Immature natural killer cell (primary cell): Measurements from ENCODE around the gene CDK5RAP2. TPM values are rescaled to one million over a fixed set of nuclear protein-coding genes. Genes with fewer than 3 reads are reported as not detected.
A peak's percentile ranks its signal among the peaks of the same experiment; 100 is the strongest.
"Not testable (repeated sequence)": the region's sequence is repeated elsewhere in the genome, so short reads cannot be mapped to it uniquely, and the experiment has no call there.

Experiments used
- DNase-seq, 3 donors: peaks; one replicate each; pipeline ENCODE4 v3.0.0; 2022; ENCODE audit warnings: mixed read lengths in 1 of 3
- H3K27ac Mint-ChIP-seq, 6 donors: one replicate each; pipeline ENCODE4 v1.8.0; 2020; ENCODE audit warnings: mixed read lengths in 6 of 6, mild to moderate bottlenecking in 5 of 6, inconsistent platforms in 4 of 6, moderate library complexity in 3 of 6
- H3K27me3 Mint-ChIP-seq, 3 donors: one replicate each; pipeline ENCODE4 v1.8.0; 2020 to 2021; ENCODE audit warnings: low read depth in 3 of 3, mild to moderate bottlenecking in 3 of 3, mixed read lengths in 3 of 3, moderate library complexity in 3 of 3, inconsistent platforms in 1 of 3
- H3K36me3 Mint-ChIP-seq, 3 donors: one replicate each; pipeline ENCODE4 v1.8.0; 2020; ENCODE audit warnings: mixed read lengths in 3 of 3, inconsistent platforms in 2 of 3, mild to moderate bottlenecking in 2 of 3
- H3K4me1 Mint-ChIP-seq, 2 donors: one replicate each; pipeline ENCODE4 v1.8.0; 2020; ENCODE audit warnings: inconsistent platforms in 2 of 2, mild to moderate bottlenecking in 2 of 2, mixed read lengths in 2 of 2, moderate library complexity in 1 of 2
- H3K4me3 Mint-ChIP-seq, 5 donors: one replicate each; pipeline ENCODE4 v1.8.0; 2020; ENCODE audit warnings: mild to moderate bottlenecking in 5 of 5, mixed read lengths in 5 of 5, inconsistent platforms in 3 of 5, moderate library complexity in 3 of 5
- H3K9me3 Mint-ChIP-seq, 6 donors: one replicate each; pipeline ENCODE4 v1.8.0; 2020; ENCODE audit warnings: mild to moderate bottlenecking in 6 of 6, mixed read lengths in 6 of 6, inconsistent platforms in 4 of 6, moderate library complexity in 3 of 6
- polyA plus RNA-seq, 3 donors: library from polyadenylated mRNA; unstranded; fragments of 300-500 nt; fragmentation: Illumina TruSeq; gene quantifications; one replicate each; pipeline ENCODE4 v1.2.3, GENCODE V29; 2021

CDK5RAP2 gene
- 10 to 100 TPM in 2 of 3 donors, 1 to 10 TPM in 1; 6.7 to 32.7 (median 11.6) TPM for polyA plus RNA-seq

GRCh38 chr9:120580051-120580896, at the start of gene CDK5RAP2:
CDK5RAP2 (minus strand) TSS chr9:120580167; CDS start chr9:120579978, 189 bp downstream.
- peaks cover 0 to 9% (median 7%) of the 10 kb centered on the region in 3 donors for H3K27me3 Mint-ChIP-seq
- H3K4me3 Mint-ChIP-seq = peak within 1 kb of the TSS; percentile 87 to 96 (median 92)
- no peaks in the 10 kb centered on the region for H3K36me3 Mint-ChIP-seq
- peak; percentile 90 to 92 (median 91) for DNase-seq
- no peaks in the 10 kb centered on the region for H3K9me3 Mint-ChIP-seq
- H3K27ac Mint-ChIP-seq = peak within 1 kb of the TSS; percentile 83 to 96 (median 92)
- H3K4me1 Mint-ChIP-seq = peaks cover 50 to 69% of the 10 kb centered on the region in 2 donors

- not testable (repeated sequence) for H3K27me3 Mint-ChIP-seq, DNase-seq, H3K9me3 Mint-ChIP-seq, H3K4me3 Mint-ChIP-seq, H3K27ac Mint-ChIP-seq, H3K36me3 Mint-ChIP-seq, H3K4me1 Mint-ChIP-seq
Observed at GRCh38 chr9:120628925-120629497, 49.0 kb upstream of the CDK5RAP2 start.

- Mint-ChIP-seq H3K36me3 (no peaks in the 10 kb centered on the region), H3K4me3 (no peak overlapping the region), H3K27me3 (no peaks in the 10 kb centered on the region), H3K4me1 (peaks cover 8 to 10% of the 10 kb centered on the region in 2 donors), H3K9me3 (no peaks in the 10 kb centered on the region), H3K27ac (no peak overlapping the region)
- no peak for DNase-seq
Observed at GRCh38 chr9:120628207-120628924, 48.4 kb upstream of the CDK5RAP2 start.

- Mint-ChIP-seq H3K27me3 (no peaks in the 10 kb centered on the region), H3K36me3 (no peaks in the 10 kb centered on the region), H3K27ac (no peak overlapping the region), H3K4me1 (peaks cover 8 to 10% of the 10 kb centered on the region in 2 donors), H3K9me3 (no peaks in the 10 kb centered on the region), H3K4me3 (no peak overlapping the region)
- no peak for DNase-seq
Observed at GRCh38 chr9:120627073-120627472, 47.1 kb upstream of the CDK5RAP2 start.

- peaks cover 8 to 10% of the 10 kb centered on the region in 2 donors for H3K4me1 Mint-ChIP-seq
- H3K27me3 Mint-ChIP-seq = no peaks in the 10 kb centered on the region
- no peak for DNase-seq
- H3K27ac Mint-ChIP-seq = peak overlapping the region in 1 of 6 donors; percentile 16
- no peaks in the 10 kb centered on the region for H3K36me3 Mint-ChIP-seq
- no peak overlapping the region for H3K4me3 Mint-ChIP-seq
- no peaks in the 10 kb centered on the region for H3K9me3 Mint-ChIP-seq
Observed at GRCh38 chr9:120626512-120626911, 46.5 kb upstream of the CDK5RAP2 start.

GRCh38 chr9:120625222-120625621, 45.3 kb upstream of the CDK5RAP2 start:
- peaks cover 8 to 11% of the 10 kb centered on the region in 2 donors for H3K4me1 Mint-ChIP-seq
- H3K9me3 Mint-ChIP-seq = no peaks in the 10 kb centered on the region
- H3K27ac Mint-ChIP-seq = peak overlapping the region in 1 of 6 donors; percentile 13
- H3K36me3 Mint-ChIP-seq = peaks cover 0 to 4% (median 0%) of the 10 kb centered on the region in 3 donors
- H3K27me3 Mint-ChIP-seq = no peaks in the 10 kb centered on the region
- no peak overlapping the region for H3K4me3 Mint-ChIP-seq
- no peak for DNase-seq

GRCh38 chr9:120622790-120623189, 42.8 kb upstream of the CDK5RAP2 start:
- peaks cover 0 to 4% (median 0%) of the 10 kb centered on the region in 3 donors for H3K36me3 Mint-ChIP-seq
- no peak overlapping the region for H3K27ac Mint-ChIP-seq
- DNase-seq = no peak
- no peaks in the 10 kb centered on the region for H3K27me3 Mint-ChIP-seq
- no peaks in the 10 kb centered on the region for H3K9me3 Mint-ChIP-seq
- H3K4me1 Mint-ChIP-seq = peaks cover 12 to 17% of the 10 kb centered on the region in 2 donors
- no peak overlapping the region for H3K4me3 Mint-ChIP-seq

GRCh38 chr9:120621941-120622340, 42.0 kb upstream of the CDK5RAP2 start:
- H3K27me3 Mint-ChIP-seq = no peaks in the 10 kb centered on the region
- peaks cover 0 to 4% (median 0%) of the 10 kb centered on the region in 3 donors for H3K36me3 Mint-ChIP-seq
- no peaks in the 10 kb centered on the region for H3K9me3 Mint-ChIP-seq
- no peak overlapping the region for H3K27ac Mint-ChIP-seq
- H3K4me1 Mint-ChIP-seq = peaks cover 12 to 17% of the 10 kb centered on the region in 2 donors
- H3K4me3 Mint-ChIP-seq = no peak overlapping the region
- DNase-seq = no peak

GRCh38 chr9:120619751-120620655, 40.0 kb upstream of the CDK5RAP2 start:
- Mint-ChIP-seq H3K4me1 (peaks cover 6 to 10% of the 10 kb centered on the region in 2 donors), H3K27ac (peak overlapping the region in 1 of 6 donors; percentile 5), H3K36me3 (peaks cover 0 to 4% (median 0%) of the 10 kb centered on the region in 3 donors), H3K9me3 (no peaks in the 10 kb centered on the region), H3K4me3 (no peak overlapping the region), H3K27me3 (no peaks in the 10 kb centered on the region)
- peak; percentile 38 to 48 (median 43) for DNase-seq

GRCh38 chr9:120616966-120617935, 37.3 kb upstream of the CDK5RAP2 start:
- Mint-ChIP-seq H3K27me3 (no peaks in the 10 kb centered on the region), H3K4me3 (no peak overlapping the region), H3K27ac (no peak overlapping the region), H3K36me3 (peaks cover 0 to 4% (median 0%) of the 10 kb centered on the region in 3 donors), H3K4me1 (peaks cover 3 to 8% of the 10 kb centered on the region in 2 donors), H3K9me3 (no peaks in the 10 kb centered on the region)
- no peak for DNase-seq

- no peaks in the 10 kb centered on the region for H3K9me3 Mint-ChIP-seq
- H3K27ac Mint-ChIP-seq = no peak overlapping the region
- peaks cover 0 to 1% (median 0%) of the 10 kb centered on the region in 3 donors for H3K27me3 Mint-ChIP-seq
- no peak for DNase-seq
- H3K4me1 Mint-ChIP-seq = peaks cover 0 to 1% of the 10 kb centered on the region in 2 donors
- H3K4me3 Mint-ChIP-seq = no peak overlapping the region
- peaks cover 4 to 28% (median 24%) of the 10 kb centered on the region in 3 donors for H3K36me3 Mint-ChIP-seq
Observed at GRCh38 chr9:120612218-120612617, 32.3 kb upstream of the CDK5RAP2 start.

GRCh38 chr9:120611690-120612068, 31.7 kb upstream of the CDK5RAP2 start:
- peaks cover 0 to 1% (median 0%) of the 10 kb centered on the region in 3 donors for H3K27me3 Mint-ChIP-seq
- H3K27ac Mint-ChIP-seq = no peak overlapping the region
- peaks cover 0 to 1% of the 10 kb centered on the region in 2 donors for H3K4me1 Mint-ChIP-seq
- H3K9me3 Mint-ChIP-seq = no peaks in the 10 kb centered on the region
- no peak for DNase-seq
- H3K4me3 Mint-ChIP-seq = no peak overlapping the region
- H3K36me3 Mint-ChIP-seq = peaks cover 4 to 32% (median 25%) of the 10 kb centered on the region in 3 donors
